Tibial nerve (tissue), 4 donors: Measurements from ENCODE around the gene APOBEC3B. TPM values are rescaled to one million over a fixed set of nuclear protein-coding genes. Genes with fewer than 3 reads are reported as not detected.

Experiments
- DNase-seq, 2 donors: peaks; one replicate each; pipeline ENCODE4 v3.0.0-alpha.2; 2019; ENCODE audit warnings: low spot score in 2 of 2
- H3K27ac ChIP-seq, 4 donors: fragments of 200-600 bp; sonication (generic) in 3 of 4; one replicate each; pipeline ENCODE4 v1.5.1; 2017 to 2019; ENCODE audit warnings: mild to moderate bottlenecking in 1 of 4
- H3K27me3 ChIP-seq, 2 donors: fragments of 200-600 bp; sonication (generic) in 1 of 2; one replicate each; pipeline versions ENCODE4 v1.5.1 to v1.6.0; 2017 to 2019
- H3K36me3 ChIP-seq, 3 donors: fragments of 200-600 bp; sonication (generic); one replicate each; pipeline ENCODE4 v1.5.1; 2018 to 2019
- H3K4me1 ChIP-seq, 4 donors: fragments of 200-600 bp; sonication (generic) in 3 of 4; one replicate each; pipeline ENCODE4 v1.5.1; 2017 to 2019
- H3K4me3 ChIP-seq, 4 donors: fragments of 200-600 bp; sonication (generic) in 3 of 4; one replicate each; pipeline ENCODE4 v1.5.1; 2017 to 2019; ENCODE audit warnings: mild to moderate bottlenecking in 1 of 4, moderate library complexity in 1 of 4
- H3K9me3 ChIP-seq, 4 donors: fragments of 200-600 bp; sonication (generic) in 3 of 4; one replicate each; pipeline ENCODE4 v1.5.1; 2017 to 2019
- CTCF ChIP-seq, 5 experiments: fragments of 200-600 bp in 3 of 5; fragments of 450-650 bp in 2 of 5; sonication (generic) in 3 of 5; IDR thresholded peaks; one replicate each; pipeline ENCODE4 v1.5.1; 2016 to 2019; ENCODE audit warnings: antibody characterized with exemption in 5 of 5, mild to moderate bottlenecking in 3 of 5, moderate library complexity in 2 of 5
- EP300 ChIP-seq, 2 donors: sonication (generic); formaldehyde crosslinking; IDR thresholded peaks; one replicate each; pipeline ENCODE4 v1.6.1; 2017; ENCODE audit warnings: antibody characterized with exemption in 2 of 2, mild to moderate bottlenecking in 1 of 2
- POLR2A ChIP-seq, 2 donors: fragments of 450-650 bp; IDR thresholded peaks; one replicate each; pipeline ENCODE4 v1.6.1; 2017; ENCODE audit warnings: antibody characterized with exemption in 2 of 2, mild to moderate bottlenecking in 2 of 2, moderate library complexity in 2 of 2
- WGBS, 2 donors: methylation state at CpG; one replicate each; pipeline ENCODE4 v1.1.5; 2018; 5-methylcytosine and 5-hydroxymethylcytosine counted together
- total RNA-seq, 4 donors: library from RNA; depleted of rRNA; stranded (reverse); fragments of >200 nt; gene quantifications; one replicate each; pipeline ENCODE4 v1.1.0, GENCODE V29; 2016

Gene APOBEC3B
- total RNA-seq, 4 donors from 2014 or later: 0.39 to 3.3 (median 0.60) TPM; not detected in 1

- no peaks in the 10 kb centered on the region for H3K27me3 ChIP-seq
- H3K36me3 ChIP-seq: no peaks in the 10 kb centered on the region
- no peaks in the 10 kb centered on the region for H3K4me1 ChIP-seq
- TF ChIP-seq CTCF (IDR thresholded peaks at IDR 0.05) (no peak), POLR2A (IDR thresholded peaks at IDR 0.05) (no peak), EP300 (IDR thresholded peaks at IDR 0.05) (no peak)
- whole genome bisulfite sequencing, 2 donors: 81 to 82% methylated on average over 11 of the region's 11 CpGs
- H3K9me3 ChIP-seq: no peaks in the 10 kb centered on the region
- no peak overlapping the region for H3K4me3 ChIP-seq
- no peak for DNase-seq
- no peak overlapping the region for H3K27ac ChIP-seq
Observed at GRCh38 chr22:38968801-38969200, 13.3 kb upstream of the APOBEC3B start.

GRCh38 chr22:38970551-38970950 is 11.6 kb upstream of the APOBEC3B start:
- DNase-seq: no peak
- H3K4me3 ChIP-seq: no peak overlapping the region
- no peaks in the 10 kb centered on the region for H3K36me3 ChIP-seq
- H3K27me3 ChIP-seq: no peaks in the 10 kb centered on the region
- no peaks in the 10 kb centered on the region for H3K4me1 ChIP-seq
- 30 to 38% methylated on average over 8 of the region's 8 CpGs for WGBS, 2 donors
- H3K9me3 ChIP-seq: no peaks in the 10 kb centered on the region
- no peak overlapping the region for H3K27ac ChIP-seq
- no peak for TF ChIP-seq EP300 (IDR thresholded peaks at IDR 0.05)
- TF ChIP-seq POLR2A (IDR thresholded peaks at IDR 0.05): no peak
- no peak for TF ChIP-seq CTCF (IDR thresholded peaks at IDR 0.05)

- Histone ChIP-seq H3K4me3 (no peak overlapping the region), H3K27ac (no peak overlapping the region), H3K4me1 (no peaks in the 10 kb centered on the region), H3K9me3 (no peaks in the 10 kb centered on the region), H3K36me3 (no peaks in the 10 kb centered on the region), H3K27me3 (no peaks in the 10 kb centered on the region)
- WGBS, 2 donors: 76 to 100% methylated on average over 3 to 5 of the region's 5 CpGs
- TF ChIP-seq CTCF (IDR thresholded peaks at IDR 0.05) (no peak), EP300 (IDR thresholded peaks at IDR 0.05) (no peak), POLR2A (IDR thresholded peaks at IDR 0.05) (no peak)
- no peak for DNase-seq
Observed at GRCh38 chr22:38971202-38971601, 10.9 kb upstream of the APOBEC3B start.

- H3K4me1 ChIP-seq: no peaks in the 10 kb centered on the region
Observed at GRCh38 chr22:38971791-38972190, 10.4 kb upstream of the APOBEC3B start.

GRCh38 chr22:38972558-38972957 is 9.6 kb upstream of the APOBEC3B start:
- Histone ChIP-seq H3K36me3 (no peaks in the 10 kb centered on the region), H3K27me3 (no peaks in the 10 kb centered on the region), H3K4me1 (no peaks in the 10 kb centered on the region), H3K4me3 (no peak overlapping the region), H3K27ac (no peak overlapping the region), H3K9me3 (no peaks in the 10 kb centered on the region)
- 80 to 84% methylated on average over 5 of the region's 5 CpGs for WGBS, 2 donors
- DNase-seq: no peak
- TF ChIP-seq EP300 (IDR thresholded peaks at IDR 0.05): no peak
- no peak for TF ChIP-seq POLR2A (IDR thresholded peaks at IDR 0.05)
- TF ChIP-seq CTCF (IDR thresholded peaks at IDR 0.05): no peak

More at GRCh38 chr22:38971791-38972190, 10.4 kb upstream of the APOBEC3B start:
- TF ChIP-seq CTCF (IDR thresholded peaks at IDR 0.05): no peak
- no peaks in the 10 kb centered on the region for H3K9me3 ChIP-seq
- 79 to 84% methylated on average over 3 of the region's 3 CpGs for WGBS, 2 donors
- no peak for DNase-seq
- H3K4me3 ChIP-seq: no peak overlapping the region
- H3K27ac ChIP-seq: no peak overlapping the region
- no peaks in the 10 kb centered on the region for H3K36me3 ChIP-seq
- H3K27me3 ChIP-seq: no peaks in the 10 kb centered on the region
